ENCODE data around the gene SLC25A40.
"Not testable (repeated sequence)": the region's sequence is repeated elsewhere in the genome, so short reads cannot be mapped to it uniquely, and the experiment has no call there.

The SLC25A40 gene

GRCh38 chr7:87876040-87876868, at the start of gene SLC25A40, which contains the start of gene DBF4:
TSS of gene SLC25A40 (minus strand) at chr7:87876360. CDS start at chr7:87858727, 17,633 bp downstream.
TSS of gene DBF4 (plus strand) at chr7:87876493. CDS start at chr7:87876733, 240 bp downstream.
- DNase-seq: peak; percentile 97

- DNase-seq: not testable (repeated sequence)
Measured at GRCh38 chr7:87922759-87923395, 46.7 kb upstream of the SLC25A40 start.

- DNase-seq: no peak
Measured at GRCh38 chr7:87920578-87920977, 44.4 kb upstream of the SLC25A40 start.

DNA sequence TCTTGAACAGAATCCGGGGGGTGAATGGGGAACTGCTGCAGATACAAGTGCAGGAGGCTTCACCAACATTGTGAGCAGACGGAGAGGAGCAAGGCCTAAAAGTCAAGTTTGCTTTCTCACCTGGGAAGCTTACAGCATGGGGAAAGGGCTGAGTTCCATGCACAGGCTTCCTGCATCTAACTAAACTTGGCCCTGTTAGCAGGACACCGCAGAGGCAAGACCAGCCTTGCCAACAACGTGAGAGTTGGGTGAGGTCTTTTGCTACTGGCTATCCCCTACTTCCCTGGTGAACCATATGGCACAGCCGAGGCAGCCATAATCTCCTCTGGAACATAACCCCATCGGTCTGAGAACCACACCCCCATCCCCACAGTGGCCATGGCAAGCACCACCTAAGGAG, 43.7 kb upstream of the SLC25A40 start:
- DNase-seq: no peak

DNA sequence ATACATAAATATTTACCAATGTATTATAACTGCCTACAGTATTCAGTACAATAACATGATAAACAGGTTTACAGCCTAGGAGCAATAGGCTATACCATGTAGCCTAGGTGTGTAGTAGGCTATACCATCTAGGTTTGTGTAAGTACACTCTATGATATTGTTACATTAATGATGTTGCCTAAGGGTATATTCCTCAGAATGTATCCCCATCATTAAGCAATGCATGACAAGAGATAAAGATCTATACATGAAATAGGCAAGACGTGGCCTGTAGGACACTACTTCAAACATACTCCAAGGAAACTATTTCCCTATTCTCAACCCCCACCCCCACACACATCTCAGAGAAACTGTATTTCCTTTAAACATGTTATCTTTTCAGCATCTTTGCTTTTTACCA, 42.6 kb upstream of the SLC25A40 start:
- no peak for DNase-seq

- no peak for DNase-seq
Measured at GRCh38 chr7:87912121-87912520, 36.0 kb upstream of the SLC25A40 start.

GRCh38 chr7:87908814-87909213, 32.7 kb upstream of the SLC25A40 start:
- not testable (repeated sequence) for DNase-seq

DNA sequence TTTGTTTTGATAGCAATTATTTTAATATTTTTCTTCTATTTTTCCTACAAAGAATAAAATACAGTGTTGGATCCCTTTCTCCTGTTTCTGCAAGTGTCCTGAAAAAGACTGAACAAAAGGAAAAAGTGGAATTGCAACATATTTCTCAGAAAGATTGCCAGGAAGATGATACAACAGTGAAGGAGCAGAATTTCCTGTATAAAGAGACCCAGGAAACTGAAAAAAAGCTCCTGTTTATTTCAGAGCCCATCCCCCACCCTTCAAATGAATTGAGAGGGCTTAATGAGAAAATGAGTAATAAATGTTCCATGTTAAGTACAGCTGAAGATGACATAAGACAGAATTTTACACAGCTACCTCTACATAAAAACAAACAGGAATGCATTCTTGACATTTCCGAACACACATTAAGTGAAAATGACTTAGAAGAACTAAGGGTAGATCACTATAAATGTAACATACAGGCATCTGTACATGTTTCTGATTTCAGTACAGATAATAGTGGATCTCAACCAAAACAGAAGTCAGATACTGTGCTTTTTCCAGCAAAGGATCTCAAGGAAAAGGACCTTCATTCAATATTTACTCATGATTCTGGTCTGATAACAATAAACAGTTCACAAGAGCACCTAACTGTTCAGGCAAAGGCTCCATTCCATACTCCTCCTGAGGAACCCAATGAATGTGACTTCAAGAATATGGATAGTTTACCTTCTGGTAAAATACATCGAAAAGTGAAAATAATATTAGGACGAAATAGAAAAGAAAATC, 31.2 kb upstream of the SLC25A40 start:
- not testable (repeated sequence) for DNase-seq

GRCh38 chr7:87899255-87899654, 23.1 kb upstream of the SLC25A40 start:
- DNase-seq: no peak

DNA sequence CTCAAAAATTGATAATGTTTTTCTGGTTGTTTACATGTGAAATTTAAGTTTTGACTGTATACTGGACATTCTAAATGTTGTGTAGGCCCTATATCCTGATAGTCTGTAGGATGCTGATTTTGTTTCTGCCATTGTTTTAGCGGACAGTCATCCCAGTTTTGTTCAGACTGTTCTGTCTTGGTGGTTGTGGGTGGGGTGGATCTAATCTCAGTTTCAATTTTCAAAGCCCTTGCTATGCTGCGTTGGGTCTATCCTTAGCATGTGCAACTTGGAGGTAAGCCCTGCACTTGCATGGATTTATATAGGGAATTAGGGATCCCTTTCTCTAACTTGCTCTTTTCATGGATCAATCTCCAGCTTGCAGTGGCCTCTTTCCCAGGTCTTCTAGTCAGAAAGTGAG, 19.2 kb upstream of the SLC25A40 start:
- DNase-seq: no peak

- DNase-seq: no peak
Measured at GRCh38 chr7:87886875-87887274, 10.7 kb upstream of the SLC25A40 start.

DNA sequence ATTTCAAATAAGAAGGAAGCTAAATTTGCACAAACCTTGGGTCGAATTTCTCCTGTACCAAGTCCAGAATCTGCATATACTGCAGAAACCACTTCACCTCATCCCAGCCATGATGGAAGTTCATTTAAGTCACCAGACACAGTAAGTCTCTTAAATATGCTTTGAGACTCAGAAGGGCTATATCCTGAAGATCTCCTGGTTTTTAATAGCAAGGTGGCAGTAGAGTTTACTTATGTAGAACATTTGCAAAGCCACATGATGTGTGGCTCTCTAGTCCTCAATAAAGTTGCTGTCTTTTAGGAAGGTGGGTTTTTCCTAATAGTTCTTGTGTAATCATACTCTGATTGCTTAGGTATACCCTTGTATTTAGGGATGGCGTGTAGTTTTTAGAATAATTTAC, 8.9 kb upstream of the SLC25A40 start:
- DNase-seq: no peak

DNA sequence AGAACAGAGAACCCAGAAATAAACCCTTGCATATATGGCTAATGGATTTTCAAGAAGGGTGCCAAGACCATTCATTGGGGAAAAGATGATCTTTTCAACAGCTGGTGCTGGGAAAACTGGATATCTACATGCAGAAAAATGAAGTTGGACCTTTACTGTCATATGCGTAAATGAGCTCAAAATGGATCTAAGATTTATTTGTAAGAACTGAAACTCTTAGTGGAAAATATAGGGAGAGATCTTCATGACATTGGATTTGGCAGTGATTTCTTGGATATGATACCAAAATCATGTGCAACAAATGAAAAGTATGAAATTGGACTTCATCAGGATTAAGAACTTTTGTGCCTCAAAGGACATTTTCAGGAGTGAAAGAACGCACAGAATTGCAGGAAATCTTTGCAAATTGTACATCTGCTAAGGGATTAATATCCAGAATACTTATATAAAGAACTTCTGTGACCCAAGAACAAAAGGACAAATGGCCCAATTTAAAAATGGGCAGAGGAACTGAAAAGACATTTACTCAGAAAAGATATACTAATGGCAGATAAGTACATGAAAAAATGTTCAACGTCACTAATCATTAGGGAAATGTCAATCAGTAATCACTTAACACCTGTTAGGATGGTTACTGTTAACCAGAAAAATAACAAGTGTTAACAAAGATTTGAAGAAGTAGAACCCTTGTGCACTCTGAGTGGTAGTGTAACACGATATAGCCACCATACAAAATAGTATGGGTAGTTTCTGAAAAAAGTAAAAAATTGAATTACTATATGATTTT, 6.2 kb upstream of the SLC25A40 start:
- no peak for DNase-seq

GRCh38 chr7:87878208-87878735, 2.1 kb upstream of the SLC25A40 start:
- no peak for DNase-seq

DNA sequence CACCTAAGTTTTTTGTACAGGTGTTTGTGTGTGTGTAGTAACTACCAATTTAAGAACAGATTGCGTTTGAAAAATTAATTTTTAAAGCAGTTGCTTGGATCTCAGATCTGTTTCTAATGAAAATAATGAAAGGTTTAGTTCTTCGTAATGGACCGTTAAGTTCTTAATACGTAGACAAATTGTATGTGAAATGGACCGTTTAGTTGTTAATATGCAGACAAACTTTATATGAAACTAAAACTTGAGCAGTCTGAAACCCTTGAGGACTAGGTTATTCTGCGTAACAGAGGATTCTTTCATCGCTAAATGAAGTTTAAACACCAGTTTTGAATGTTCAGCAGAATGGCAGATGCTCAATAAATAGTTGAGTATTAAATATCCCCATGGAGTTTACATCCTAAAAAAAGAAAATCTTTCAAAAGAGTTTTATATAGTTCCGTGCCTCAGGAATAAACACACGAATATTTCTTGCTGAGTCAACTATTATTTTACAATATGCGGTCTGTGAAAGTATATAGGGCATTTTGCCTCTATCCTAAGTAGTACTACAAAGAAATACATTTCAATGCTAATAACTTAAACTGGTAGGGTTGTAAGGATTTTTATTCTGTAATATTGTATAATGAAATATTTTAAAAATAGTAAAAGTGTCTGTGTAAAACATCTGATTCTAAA, 1.3 kb upstream of the SLC25A40 start:
- DNase-seq: no peak

DNA sequence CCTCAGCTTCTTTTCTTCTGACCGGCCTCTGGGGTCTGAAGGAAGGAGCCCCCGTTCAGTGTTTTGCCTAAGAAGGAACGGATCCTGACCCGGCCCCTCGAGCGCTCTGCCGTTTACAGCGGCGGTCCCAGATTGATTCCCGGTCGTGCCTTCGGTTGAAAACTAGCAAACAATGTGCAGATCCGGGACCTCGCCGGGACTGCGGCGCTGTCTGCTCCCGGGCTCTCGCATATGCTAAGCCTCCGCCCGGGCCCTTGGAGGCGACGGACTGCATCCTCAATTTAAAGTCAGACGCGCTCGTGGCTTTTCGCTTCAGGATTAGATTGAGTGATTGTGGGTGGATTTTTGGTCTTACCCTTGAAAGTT, 692 bp upstream of the SLC25A40 start:
- peak; percentile 55 for DNase-seq

DNA sequence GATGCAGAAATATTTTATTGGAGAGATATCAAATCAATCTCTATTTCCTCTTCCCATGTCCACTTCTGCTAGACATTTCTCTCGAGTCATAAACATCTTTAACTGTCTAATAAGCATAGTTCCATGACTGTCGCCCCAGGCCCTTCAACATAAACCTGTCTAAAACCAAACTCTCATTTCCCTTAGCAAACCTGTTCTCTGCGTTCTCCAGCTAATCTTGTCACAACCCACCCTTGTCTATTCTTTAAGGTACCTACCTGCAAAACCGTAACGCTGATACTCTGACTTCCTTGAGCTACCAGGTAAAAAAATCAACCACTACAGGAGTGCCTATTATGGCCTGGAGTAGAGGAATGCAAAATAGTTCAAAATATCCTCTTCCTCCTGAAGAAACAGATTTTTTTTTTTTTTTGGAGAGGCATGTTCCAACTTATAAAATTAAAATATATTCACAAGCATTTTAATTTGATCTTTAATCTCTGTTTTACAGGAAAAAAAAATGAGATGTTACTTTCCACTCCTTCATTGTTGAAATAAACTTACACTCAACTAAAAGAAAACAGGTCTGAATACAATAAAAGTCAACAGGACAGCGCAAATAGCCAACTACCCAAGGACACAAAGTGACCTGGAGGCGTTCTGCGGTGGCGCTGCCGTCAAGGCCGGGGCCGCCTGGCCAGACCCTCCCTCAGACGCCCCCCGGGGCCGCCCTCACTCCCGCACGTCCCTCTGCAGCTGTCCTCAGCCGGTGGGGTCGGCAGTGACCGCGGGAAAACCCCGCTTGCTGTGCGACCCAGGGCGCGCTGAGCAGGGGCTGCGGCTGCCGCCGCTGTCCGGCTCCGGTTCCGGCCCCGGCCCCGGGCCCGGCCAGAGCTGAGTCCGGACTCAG, 765 bp downstream of the SLC25A40 start:
- DNase-seq: no peak

DNA sequence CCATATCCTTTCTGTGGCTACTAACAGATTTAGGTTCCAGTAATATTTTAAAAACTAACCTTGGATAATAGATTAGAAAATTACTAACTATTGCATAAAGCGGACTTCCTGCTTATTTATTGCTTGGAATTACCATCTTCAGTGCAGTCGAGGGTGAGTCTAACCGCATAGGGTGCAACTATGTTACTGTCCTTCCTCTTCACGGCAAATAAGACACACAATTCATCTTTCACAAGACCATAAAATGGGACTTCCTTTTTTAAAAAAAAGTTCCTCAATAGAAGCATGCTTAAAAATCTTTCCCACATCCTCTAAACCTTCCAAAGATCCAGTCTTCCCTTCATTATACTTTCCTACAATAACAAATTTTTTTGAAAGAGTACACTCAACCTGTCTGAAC, 2.1 kb downstream of the SLC25A40 start:
- no peak for DNase-seq

- not testable (repeated sequence) for DNase-seq
Measured at GRCh38 chr7:87873328-87873727, 2.8 kb downstream of the SLC25A40 start.

GRCh38 chr7:87872346-87872745, 3.8 kb downstream of the SLC25A40 start:
- DNase-seq: no peak

DNA sequence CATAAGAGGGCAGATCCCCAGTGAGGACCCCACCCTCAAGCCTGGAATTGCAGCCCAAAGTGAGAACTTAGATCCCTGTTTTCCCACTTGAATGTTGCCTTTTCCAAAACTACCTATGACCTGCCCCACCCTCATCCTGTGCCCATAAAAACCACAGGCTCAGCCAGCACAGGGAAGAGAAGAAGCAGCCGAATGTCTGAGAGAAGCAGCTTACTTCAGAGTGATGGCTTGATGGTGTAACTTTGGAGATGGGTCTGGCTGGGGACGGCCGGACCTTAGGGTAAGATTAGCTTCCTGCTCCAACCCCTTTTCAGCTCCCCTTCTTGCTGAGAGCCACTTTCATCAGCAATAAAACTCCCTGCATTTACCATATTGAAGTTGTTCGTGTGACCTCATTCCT, 5.7 kb downstream of the SLC25A40 start:
- no peak for DNase-seq

All from CD4-positive, alpha-beta T cell treated with Interleukin-6 for 4 hours (primary cell).